ENCODE data around the gene VAT1L.
"Not testable (repeated sequence)": the region's sequence is repeated elsewhere in the genome, so short reads cannot be mapped to it uniquely, and the experiment has no call there.

VAT1L gene

DNA sequence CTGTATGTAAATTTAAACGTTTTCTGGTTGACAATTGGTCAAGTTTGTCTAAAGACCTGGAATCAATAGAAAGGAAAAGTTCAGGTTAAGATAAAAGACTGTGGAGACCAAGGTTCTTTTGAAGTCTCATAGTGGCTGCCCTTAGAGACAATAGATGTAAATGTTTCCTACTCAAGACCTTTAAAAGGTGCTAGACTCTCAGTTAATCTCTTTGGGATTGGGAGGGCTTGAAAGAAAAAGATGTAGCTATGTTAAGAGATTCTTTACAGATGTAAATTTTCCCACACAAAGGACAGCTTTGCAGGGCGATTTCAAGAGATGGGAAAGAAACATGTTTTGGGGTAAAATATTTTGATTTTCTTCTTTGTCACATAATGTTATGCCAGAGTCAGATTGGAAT is 204.0 kb downstream of the VAT1L start:
- H3K9me3 ChIP-seq (ENCODE audit: control insufficient read depth, low read length), result peaks cover 28% of the 10 kb centered on the region
- H3K36me3 ChIP-seq (ENCODE audit: control insufficient read depth, insufficient read depth, low read length); H3K27ac ChIP-seq (ENCODE audit: low read depth, low read length, severe bottlenecking); H3K4me3 ChIP-seq (ENCODE audit: extremely low read depth, insufficient read depth, low read length, poor library complexity, severe bottlenecking): not testable (repeated sequence)
- 8 to 24% methylated on average over 1 to 2 of the region's 2 CpGs for WGBS, 2 experiments (ENCODE audit: insufficient coverage in 2 of 2)
- H3K4me1 ChIP-seq (ENCODE audit: control insufficient read depth, insufficient read depth, low read length, poor library complexity, severe bottlenecking), result peaks cover 20% of the 10 kb centered on the region

DNA sequence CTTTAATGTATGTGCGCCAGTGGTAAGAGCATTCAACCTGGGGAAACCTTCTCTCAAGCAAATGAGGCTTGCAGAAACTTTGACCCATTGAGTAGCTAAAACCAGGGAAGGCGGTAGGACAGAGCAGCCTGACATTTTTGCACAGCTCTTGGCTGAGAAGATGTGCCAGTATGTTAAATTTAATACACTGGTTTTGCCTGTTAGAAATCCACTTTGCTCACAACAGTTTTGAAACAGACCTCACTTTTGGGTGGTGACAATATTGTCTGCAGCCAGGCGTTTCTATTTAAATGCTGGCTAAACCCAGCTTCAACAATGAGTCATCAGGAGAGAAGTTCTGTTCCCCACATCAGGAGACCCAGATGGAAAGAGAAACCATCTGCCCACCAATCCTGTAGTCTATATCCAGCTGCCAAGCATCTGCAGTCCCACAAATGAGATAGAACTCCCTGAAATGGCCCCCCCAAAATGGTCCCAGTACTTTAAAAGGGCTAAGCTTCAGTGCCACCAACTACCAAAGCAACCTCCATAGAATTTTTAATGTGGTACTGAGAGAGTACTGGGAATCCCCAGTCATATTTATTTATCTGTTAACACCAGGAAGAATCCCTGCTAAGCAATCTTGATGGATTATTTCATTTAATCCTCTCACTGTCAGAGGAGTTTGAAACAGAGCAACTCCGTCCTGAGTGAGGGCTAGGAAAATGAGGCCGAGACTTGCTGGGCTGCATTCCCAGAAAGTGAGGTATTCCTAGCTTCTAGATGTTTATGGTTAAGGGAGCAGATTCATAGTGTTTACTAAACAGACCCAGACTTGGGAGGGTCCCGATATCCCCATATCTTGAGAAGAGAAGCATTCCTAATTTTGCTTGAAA is 205.0 kb downstream of the VAT1L start:
- Histone ChIP-seq H3K4me1 (ENCODE audit: control insufficient read depth, insufficient read depth, low read length, poor library complexity, severe bottlenecking) (peaks cover 20% of the 10 kb centered on the region), H3K27ac (ENCODE audit: low read depth, low read length, severe bottlenecking) (peak overlapping the region; percentile 71), H3K9me3 (ENCODE audit: control insufficient read depth, low read length) (peaks cover 28% of the 10 kb centered on the region), H3K36me3 (ENCODE audit: control insufficient read depth, insufficient read depth, low read length) (no peaks in the 10 kb centered on the region), H3K4me3 (ENCODE audit: extremely low read depth, insufficient read depth, low read length, poor library complexity, severe bottlenecking) (no peak overlapping the region)
- 54 to 68% methylated on average over 4 to 5 of the region's 6 CpGs for WGBS, 2 experiments (ENCODE audit: insufficient coverage in 2 of 2)

DNA sequence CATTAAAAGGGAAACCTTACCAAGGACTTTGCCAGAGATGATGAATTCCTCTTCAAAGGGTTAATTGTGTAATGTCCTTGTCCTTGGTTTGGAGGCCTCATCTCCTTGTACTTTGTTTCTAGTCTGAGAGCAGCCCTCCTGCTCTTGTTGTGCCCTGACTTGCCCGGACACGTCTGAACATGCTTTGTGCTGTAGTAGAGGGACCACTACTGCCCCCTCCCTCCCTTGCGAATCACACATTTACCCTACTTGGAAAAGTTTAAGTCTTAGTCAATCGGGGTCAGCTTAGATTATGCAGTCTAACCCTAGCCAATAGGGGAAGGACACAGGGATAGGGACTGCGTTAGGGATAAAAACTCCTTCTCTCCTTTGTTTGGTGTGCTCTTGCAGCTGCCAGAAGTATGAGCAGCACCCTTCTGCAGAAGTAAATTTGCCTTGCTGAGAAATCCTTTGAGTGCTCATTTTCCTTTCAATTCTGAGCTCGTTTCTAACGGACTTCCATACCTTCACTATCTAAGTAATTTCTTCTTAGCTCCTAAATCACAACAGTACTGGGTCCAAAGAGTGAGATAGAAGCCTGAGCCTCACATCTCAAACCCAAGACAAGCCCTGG is 207.6 kb downstream of the VAT1L start:
- Histone ChIP-seq H3K4me1 (ENCODE audit: control insufficient read depth, insufficient read depth, low read length, poor library complexity, severe bottlenecking) (peaks cover 20% of the 10 kb centered on the region), H3K36me3 (ENCODE audit: control insufficient read depth, insufficient read depth, low read length) (no peaks in the 10 kb centered on the region), H3K27ac (ENCODE audit: low read depth, low read length, severe bottlenecking) (no peak overlapping the region), H3K4me3 (ENCODE audit: extremely low read depth, insufficient read depth, low read length, poor library complexity, severe bottlenecking) (no peak overlapping the region), H3K9me3 (ENCODE audit: control insufficient read depth, low read length) (peaks cover 27% of the 10 kb centered on the region)
- 93 to 96% methylated on average over 4 to 5 of the region's 7 CpGs for WGBS, 2 experiments (ENCODE audit: insufficient coverage in 2 of 2)

DNA sequence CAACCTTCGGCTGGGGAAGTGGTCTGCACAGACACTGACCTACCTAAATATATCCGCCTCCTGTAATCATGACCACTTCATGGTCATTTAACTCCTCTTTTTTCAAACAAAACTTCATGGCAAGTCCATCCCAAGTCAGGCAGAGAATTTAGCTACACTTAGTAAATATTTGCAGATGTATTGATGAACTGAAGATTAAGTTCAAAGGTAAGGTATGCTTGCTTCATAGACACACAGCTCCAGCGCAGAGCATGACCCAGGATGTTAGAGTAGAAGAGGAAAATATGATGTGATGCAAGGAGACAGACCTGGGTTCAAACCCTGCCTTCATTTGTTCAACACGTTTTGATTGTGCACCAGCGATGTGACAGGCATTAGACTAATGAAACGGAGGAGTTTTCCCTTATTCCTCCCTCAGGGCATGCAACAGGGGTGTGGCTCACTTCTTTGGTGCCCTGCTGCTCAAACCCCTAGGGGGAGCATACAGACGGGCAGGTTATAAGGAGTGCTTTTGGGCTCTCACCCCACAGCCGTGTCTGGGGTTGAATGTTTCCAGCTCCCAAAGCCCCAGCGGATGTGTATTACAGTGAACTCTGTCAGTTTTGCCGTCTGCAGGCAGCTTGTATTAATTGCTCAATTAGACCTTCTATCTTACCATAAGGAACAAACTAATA is 210.1 kb downstream of the VAT1L start:
- Histone ChIP-seq H3K4me3 (ENCODE audit: extremely low read depth, insufficient read depth, low read length, poor library complexity, severe bottlenecking) (no peak overlapping the region), H3K36me3 (ENCODE audit: control insufficient read depth, insufficient read depth, low read length) (no peaks in the 10 kb centered on the region), H3K4me1 (ENCODE audit: control insufficient read depth, insufficient read depth, low read length, poor library complexity, severe bottlenecking) (peaks cover 6% of the 10 kb centered on the region), H3K27ac (ENCODE audit: low read depth, low read length, severe bottlenecking) (no peak overlapping the region), H3K9me3 (ENCODE audit: control insufficient read depth, low read length) (peaks cover 24% of the 10 kb centered on the region)
- 69 to 83% methylated on average over 4 to 6 of the region's 10 CpGs for WGBS, 2 experiments (ENCODE audit: insufficient coverage in 2 of 2)

DNA sequence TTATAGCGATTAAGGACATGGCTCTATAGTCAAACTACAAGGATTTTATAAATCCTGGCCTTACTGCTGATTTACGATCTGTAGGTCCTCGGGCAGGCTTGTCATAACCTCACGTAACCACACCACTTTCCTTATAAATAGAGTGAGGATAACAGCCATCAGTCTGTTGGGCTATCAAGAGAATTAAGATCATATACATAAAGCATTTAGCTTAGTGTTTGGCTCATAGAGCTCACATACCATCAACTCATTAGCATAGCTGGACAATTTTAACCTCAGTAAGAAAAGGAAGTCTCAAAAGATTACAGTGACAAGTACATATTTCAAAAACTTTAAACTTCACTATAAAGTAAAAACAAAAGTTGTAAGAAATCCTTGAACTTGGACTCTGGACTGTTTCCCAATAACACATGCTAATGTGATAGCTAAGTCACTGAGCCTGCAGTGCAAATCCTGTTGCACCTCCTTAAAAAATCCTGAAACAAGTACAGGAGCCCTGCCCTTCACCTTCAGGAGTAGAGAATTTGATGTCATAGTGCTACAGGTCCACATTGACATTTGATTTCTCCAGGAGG is 213.2 kb downstream of the VAT1L start:
- Histone ChIP-seq H3K27ac (ENCODE audit: low read depth, low read length, severe bottlenecking) (no peak overlapping the region), H3K9me3 (ENCODE audit: control insufficient read depth, low read length) (peaks cover 6% of the 10 kb centered on the region), H3K36me3 (ENCODE audit: control insufficient read depth, insufficient read depth, low read length) (no peaks in the 10 kb centered on the region), H3K4me1 (ENCODE audit: control insufficient read depth, insufficient read depth, low read length, poor library complexity, severe bottlenecking) (no peaks in the 10 kb centered on the region), H3K4me3 (ENCODE audit: extremely low read depth, insufficient read depth, low read length, poor library complexity, severe bottlenecking) (no peak overlapping the region)
- 60% methylated on average over 1 of the region's 4 CpGs; no CpG with 5 or more reads in 1 of the 2 experiments for WGBS, 2 experiments (ENCODE audit: insufficient coverage in 2 of 2)

DNA sequence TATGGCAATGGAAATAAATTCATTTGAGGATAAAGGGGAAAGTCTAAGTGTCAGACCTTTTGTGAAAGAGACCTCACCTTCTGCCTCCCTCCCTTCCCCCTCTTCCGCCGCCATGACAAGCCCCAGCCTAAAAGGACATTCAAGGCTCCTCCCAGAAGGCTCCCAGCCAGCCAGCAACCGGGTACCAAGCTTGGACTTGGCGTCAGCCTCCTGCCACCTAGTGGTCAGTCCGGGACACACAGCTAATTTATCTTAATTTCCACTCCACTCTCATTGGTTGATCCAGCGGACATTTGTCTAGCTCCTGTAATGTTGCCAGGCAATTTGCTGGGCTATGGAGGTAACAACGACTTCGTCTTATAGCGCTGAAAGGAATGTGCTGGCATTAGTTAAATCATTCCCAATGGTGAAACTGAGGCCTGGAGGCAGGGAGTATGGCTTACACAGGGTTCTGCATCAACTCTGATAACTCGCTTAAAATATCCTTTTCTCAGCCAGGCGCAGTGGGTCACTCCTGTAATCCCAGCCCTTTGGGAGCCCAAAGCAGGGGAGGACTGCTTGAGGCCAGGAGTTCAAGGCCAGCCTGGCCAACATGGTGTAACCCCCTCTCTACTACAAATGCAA is 214.7 kb downstream of the VAT1L start:
- no peaks in the 10 kb centered on the region for H3K4me1 ChIP-seq (ENCODE audit: control insufficient read depth, insufficient read depth, low read length, poor library complexity, severe bottlenecking)
- H3K9me3 ChIP-seq (ENCODE audit: control insufficient read depth, low read length), result no peaks in the 10 kb centered on the region
- H3K27ac ChIP-seq (ENCODE audit: low read depth, low read length, severe bottlenecking), result no peak overlapping the region
- 28 to 31% methylated on average over 9 to 11 of the region's 11 CpGs for WGBS, 2 experiments (ENCODE audit: insufficient coverage in 2 of 2)
- H3K36me3 ChIP-seq (ENCODE audit: control insufficient read depth, insufficient read depth, low read length), result no peaks in the 10 kb centered on the region
- H3K4me3 ChIP-seq (ENCODE audit: extremely low read depth, insufficient read depth, low read length, poor library complexity, severe bottlenecking), result no peak overlapping the region

DNA sequence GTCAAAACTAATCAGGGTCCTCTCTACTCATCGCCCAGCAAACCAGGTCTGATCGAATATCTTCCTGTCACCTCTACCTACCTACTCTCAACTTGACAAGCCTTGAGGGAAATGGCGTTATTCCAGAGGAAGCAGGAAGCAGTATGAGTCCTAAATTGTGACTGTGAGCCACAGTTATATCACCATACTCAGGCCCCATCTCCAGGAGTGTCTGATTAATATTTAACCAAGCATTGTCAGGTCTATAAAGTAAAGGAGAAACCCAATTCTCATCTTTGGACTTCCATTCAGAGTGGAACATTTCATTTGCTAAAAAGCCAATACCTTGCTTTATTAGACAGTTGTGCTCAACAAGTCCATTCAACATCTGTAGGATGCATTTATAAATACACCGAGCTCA is 216.2 kb downstream of the VAT1L start:
- no peaks in the 10 kb centered on the region for H3K9me3 ChIP-seq (ENCODE audit: control insufficient read depth, low read length)
- WGBS, 2 experiments (ENCODE audit: insufficient coverage in 2 of 2), result 80 to 96% methylated on average over 2 to 3 of the region's 4 CpGs
- no peak overlapping the region for H3K27ac ChIP-seq (ENCODE audit: low read depth, low read length, severe bottlenecking)
- H3K36me3 ChIP-seq (ENCODE audit: control insufficient read depth, insufficient read depth, low read length), result no peaks in the 10 kb centered on the region
- H3K4me1 ChIP-seq (ENCODE audit: control insufficient read depth, insufficient read depth, low read length, poor library complexity, severe bottlenecking), result no peaks in the 10 kb centered on the region
- H3K4me3 ChIP-seq (ENCODE audit: extremely low read depth, insufficient read depth, low read length, poor library complexity, severe bottlenecking), result no peak overlapping the region

DNA sequence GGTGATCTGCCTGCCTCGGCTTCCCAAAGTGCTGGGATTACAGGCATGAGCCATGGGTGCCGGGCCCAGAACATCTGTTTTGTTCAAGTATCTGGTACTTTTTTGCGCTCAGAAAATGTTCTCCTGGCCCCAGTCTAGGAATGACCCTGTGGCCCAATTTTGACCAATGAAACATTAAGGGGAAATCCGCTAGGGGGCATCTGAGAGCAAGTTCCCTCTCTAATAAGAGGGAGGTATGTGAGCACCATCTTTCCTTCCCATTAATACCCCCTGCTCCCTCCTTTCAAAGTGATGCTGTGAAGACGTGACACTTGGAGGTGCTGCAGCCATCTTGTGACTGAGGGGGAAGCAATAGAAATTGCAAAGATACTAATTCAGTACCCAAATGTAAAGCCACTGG is 217.5 kb downstream of the VAT1L start:
- WGBS, 2 experiments (ENCODE audit: insufficient coverage in 2 of 2), result 86 to 97% methylated on average over 3 of the region's 5 CpGs
- no peaks in the 10 kb centered on the region for H3K9me3 ChIP-seq (ENCODE audit: control insufficient read depth, low read length)
- no peak overlapping the region for H3K4me3 ChIP-seq (ENCODE audit: extremely low read depth, insufficient read depth, low read length, poor library complexity, severe bottlenecking)
- no peaks in the 10 kb centered on the region for H3K4me1 ChIP-seq (ENCODE audit: control insufficient read depth, insufficient read depth, low read length, poor library complexity, severe bottlenecking)
- H3K27ac ChIP-seq (ENCODE audit: low read depth, low read length, severe bottlenecking), result no peak overlapping the region
- H3K36me3 ChIP-seq (ENCODE audit: control insufficient read depth, insufficient read depth, low read length), result no peaks in the 10 kb centered on the region

DNA sequence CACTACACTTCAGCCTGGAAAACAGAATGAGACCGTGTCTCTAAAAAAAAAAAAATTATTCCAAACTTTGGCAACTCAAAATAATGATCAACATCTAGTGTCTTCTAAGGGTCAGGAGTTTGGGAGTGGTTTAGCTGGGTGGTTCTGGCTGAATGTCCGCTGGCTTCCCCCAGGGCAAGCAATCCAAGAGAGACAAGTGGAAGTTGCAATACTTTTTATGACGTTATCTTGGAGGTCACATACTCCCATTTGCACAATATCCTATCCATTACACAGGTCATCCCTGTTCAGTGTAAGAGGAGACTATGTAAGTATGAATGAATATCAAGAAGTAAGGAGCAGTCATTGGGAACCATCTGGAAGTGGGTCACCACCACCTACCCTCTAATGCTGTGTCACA is 218.8 kb downstream of the VAT1L start:
- WGBS, 2 experiments (ENCODE audit: insufficient coverage in 2 of 2), result no CpG with 5 or more reads among the region's 3 CpGs
- Histone ChIP-seq H3K4me1 (ENCODE audit: control insufficient read depth, insufficient read depth, low read length, poor library complexity, severe bottlenecking) (no peaks in the 10 kb centered on the region), H3K27ac (ENCODE audit: low read depth, low read length, severe bottlenecking) (no peak overlapping the region), H3K9me3 (ENCODE audit: control insufficient read depth, low read length) (no peaks in the 10 kb centered on the region), H3K36me3 (ENCODE audit: control insufficient read depth, insufficient read depth, low read length) (no peaks in the 10 kb centered on the region), H3K4me3 (ENCODE audit: extremely low read depth, insufficient read depth, low read length, poor library complexity, severe bottlenecking) (no peak overlapping the region)

DNA sequence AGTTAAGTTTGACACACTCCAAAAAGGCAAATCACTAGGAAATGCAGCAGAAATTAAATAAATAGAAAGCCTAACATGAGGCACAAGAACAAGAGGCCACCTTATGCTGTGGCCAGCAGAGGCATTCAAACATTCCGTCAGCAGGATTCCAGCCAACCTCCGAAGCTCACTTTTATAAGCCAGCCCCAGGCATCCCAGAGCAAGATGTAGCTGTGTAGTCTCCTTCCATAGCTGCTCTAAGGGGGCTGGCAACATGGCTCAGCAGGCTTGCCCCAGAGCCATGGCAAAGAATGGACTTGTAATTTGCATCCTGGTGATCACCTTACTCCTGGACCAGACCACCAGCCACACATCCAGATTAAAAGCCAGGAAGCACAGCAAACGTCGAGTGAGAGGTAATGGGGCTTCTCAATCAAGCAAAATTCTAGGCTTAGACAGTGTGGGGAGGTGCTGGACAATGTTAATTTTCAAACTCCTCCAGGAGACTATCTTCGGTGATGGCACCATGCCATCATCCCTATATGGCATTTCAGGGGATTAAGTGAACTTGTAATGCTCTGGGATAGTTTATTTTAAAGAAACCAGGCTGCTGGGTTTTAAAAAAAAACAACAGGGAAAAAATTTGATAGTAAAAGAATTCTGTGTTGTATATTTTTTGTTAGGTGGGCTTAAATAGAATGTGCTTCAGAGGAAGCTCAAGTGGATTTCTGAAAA is 234.1 kb downstream of the VAT1L start, which contains the start of gene CLEC3A:
Gene CLEC3A (plus strand): TSS at position 202 of the 714 bp plus-strand sequence. CDS start 79 bp downstream, at position 281.
- no peaks in the 10 kb centered on the region for H3K9me3 ChIP-seq (ENCODE audit: control insufficient read depth, low read length)
- 31 to 50% methylated on average over 2 to 4 of the region's 5 CpGs for WGBS, 2 experiments (ENCODE audit: insufficient coverage in 2 of 2)
- H3K36me3 ChIP-seq (ENCODE audit: control insufficient read depth, insufficient read depth, low read length), result no peaks in the 10 kb centered on the region
- no peak within 1 kb of the TSS for H3K27ac ChIP-seq (ENCODE audit: low read depth, low read length, severe bottlenecking)
- no peak within 1 kb of the TSS for H3K4me3 ChIP-seq (ENCODE audit: extremely low read depth, insufficient read depth, low read length, poor library complexity, severe bottlenecking)
- no peaks in the 10 kb centered on the region for H3K4me1 ChIP-seq (ENCODE audit: control insufficient read depth, insufficient read depth, low read length, poor library complexity, severe bottlenecking)

Data from mesodermal cell (in vitro differentiated cells).